Suppressor macrophage treated with lipopolysaccharide for 1 hour (primary cell): Measurements from ENCODE around the gene THOC6.
"Not testable (repeated sequence)": the region's sequence is repeated elsewhere in the genome, so short reads cannot be mapped to it uniquely, and the experiment has no call there.

Source experiments
- DNase-seq, 3 donors: peaks; one replicate each; pipeline ENCODE4 v3.0.0-alpha.2; 2020 to 2022

THOC6 gene

GRCh38 chr16:3075523-3075915 lies 51.7 kb downstream of the THOC6 start:
- no peak for DNase-seq

GRCh38 chr16:3075946-3076345 lies 52.1 kb downstream of the THOC6 start:
- not testable (repeated sequence) for DNase-seq

- DNase-seq = no peak
Measured at GRCh38 chr16:3076577-3076976, 52.7 kb downstream of the THOC6 start.
